K562 (cell line): ENCODE data around the gene EPM2A. TPM values are rescaled to one million over a fixed set of nuclear protein-coding genes. Genes with fewer than 3 reads are reported as not detected.

Experiments used
- ATAC-seq: fragments of 200-7000 bp; cut with Tn5 transposase; 3 replicates; pipeline ENCODE4 v1.9.1; 2020; ENCODE audit warnings: moderate library complexity
- BruUV-seq: library from RNA; stranded (reverse); fragments of 400-500 nt; replicated peaks from 2 replicates; lab custom pipeline; 2021; lab: Mats Ljungman, UMichigan
- CTCF ChIA-PET: fragments of 300-600 bp; formaldehyde crosslinking; extraction: SDS; loops from one replicate; lab custom pipeline; 2021; ENCODE audit warnings: low intra/inter-chr PET ratio; lab: Yijun Ruan, JAX
- POLR2A ChIA-PET: fragments of 300-600, 350-650 bp; sonication (Branson Sonifier 250); formaldehyde crosslinking; extraction: SDS; loops from one replicate; lab custom pipeline; 2021; ENCODE audit warnings: antibody characterized with exemption, inconsistent platforms; lab: Yijun Ruan, JAX
- DNase-seq, 4 experiments: peaks; one replicate each; pipeline versions ENCODE4 v3.0.0 to v3.0.0-alpha.2; 2011 to 2018; ENCODE audit warnings: low spot score in 3 of 4, mixed read lengths in 3 of 4; ENCODE audit errors: extremely low read depth in 1 of 4
- FAIRE-seq: peaks from 2 replicates; lab custom pipeline; 2011; peaks lifted over from hg19 to GRCh38; lab: Jason Lieb, UNC
- H2AFZ ChIP-seq: 2 replicates; pipeline ENCODE4 v1.6.0; 2011; ENCODE audit warnings: low read depth, low read length, control low read depth, inconsistent platforms
- H3K27ac ChIP-seq: fragments of 200-600 bp; 3 replicates; pipeline ENCODE4 v1.8.0; 2011; ENCODE audit warnings: low read depth, mild to moderate bottlenecking, control low read depth, inconsistent platforms, low read length, moderate library complexity, mixed read lengths; ENCODE audit errors: extremely low read depth
- H3K27me3 ChIP-seq, 2 experiments: fragments of 300-600 bp in 1 of 2; 2 replicates in 1 of 2; 3 replicates in 1 of 2; pipeline versions ENCODE4 v1.6.0 to v1.8.0; 2011; ENCODE audit warnings: inconsistent platforms in 2 of 2, low read length in 2 of 2, mild to moderate bottlenecking in 1 of 2, mixed read lengths in 1 of 2, moderate library complexity in 1 of 2; ENCODE audit not compliant: control insufficient read depth in 2 of 2, insufficient read depth in 2 of 2
- H3K36me3 ChIP-seq: fragments of 300-600 bp; 3 replicates; pipeline ENCODE4 v1.8.0; 2011; ENCODE audit warnings: mild to moderate bottlenecking, low read length, inconsistent platforms; ENCODE audit not compliant: control insufficient read depth, insufficient read depth
- H3K4me1 ChIP-seq, 2 experiments: fragments of 200-600 bp in 1 of 2; replicated peaks in 1 of 2; 2 replicates in 1 of 2; 3 replicates in 1 of 2; pipeline versions ENCODE4 v1.5.1 to v1.8.0; 2011; ENCODE audit warnings: inconsistent platforms in 2 of 2, low read length in 2 of 2, mild to moderate bottlenecking in 1 of 2, mixed read lengths in 1 of 2, moderate library complexity in 1 of 2; ENCODE audit not compliant: control insufficient read depth in 2 of 2, insufficient read depth in 2 of 2
- H3K4me2 ChIP-seq: 2 replicates; pipeline ENCODE4 v1.6.1; 2011; ENCODE audit warnings: low read length, control low read depth, inconsistent platforms, mixed read lengths; ENCODE audit not compliant: insufficient read depth
- H3K4me3 ChIP-seq: fragments of 200-600 bp; sonication (generic), shearing (Covaris generic); 2 replicates; pipeline ENCODE4 v1.5.1; 2016; ENCODE audit warnings: control low read depth, inconsistent platforms
- H3K79me2 ChIP-seq: fragments of 200-600 bp; 3 replicates; pipeline ENCODE4 v1.8.0; 2011; ENCODE audit warnings: low read length, inconsistent platforms; ENCODE audit not compliant: control insufficient read depth, insufficient read depth
- H3K9ac ChIP-seq, 2 experiments: 2 replicates each; pipeline versions ENCODE4 v1.6.0 to v1.6.1; 2011; ENCODE audit warnings: low read depth in 2 of 2, low read length in 2 of 2, control low read depth in 1 of 2, inconsistent platforms in 1 of 2, mild to moderate bottlenecking in 1 of 2, mixed read lengths in 1 of 2; ENCODE audit not compliant: insufficient read depth in 1 of 2
- H3K9me1 ChIP-seq: one replicate; pipeline ENCODE4 v1.6.0; 2011; ENCODE audit warnings: inconsistent platforms, mild to moderate bottlenecking, low read length, moderate library complexity; ENCODE audit not compliant: control insufficient read depth, insufficient read depth
- H3K9me3 ChIP-seq: replicated peaks from 2 replicates; pipeline ENCODE4 v1.5.1; 2011; ENCODE audit warnings: low read depth, low read length, inconsistent platforms; ENCODE audit not compliant: control insufficient read depth, insufficient read depth
- H4K20me1 ChIP-seq: replicated peaks from 2 replicates; pipeline ENCODE4 v1.6.1; 2011; ENCODE audit warnings: low read length, inconsistent platforms, mixed read lengths; ENCODE audit not compliant: control insufficient read depth, insufficient read depth
- E2F3 ChIP-seq: fragments of 250-450 bp; sonication (Bioruptor Pico); IDR thresholded peaks from 2 replicates; pipeline ENCODE4 v1.4.0; 2020; ENCODE audit warnings: mild to moderate bottlenecking
- FOXP1 ChIP-seq: sonication (generic); formaldehyde crosslinking; IDR thresholded peaks from 2 replicates; pipeline ENCODE4 v1.8.0; 2022; ENCODE audit warnings: mild to moderate bottlenecking, missing genetic modification reagents
- HDAC1 ChIP-seq, 2 experiments: fragments of 450-650 bp; IDR thresholded peaks; 2 replicates each; pipeline ENCODE4 v1.6.1; 2016 to 2017; ENCODE audit warnings: inconsistent platforms in 1 of 2, mild to moderate bottlenecking in 1 of 2, moderate library complexity in 1 of 2
- NR2C2 ChIP-seq, 2 experiments: fragments of 200-800 bp in 1 of 2; sonication (Bioruptor generic) in 1 of 2; sonication (generic) in 1 of 2; formaldehyde crosslinking in 1 of 2; IDR thresholded peaks; 2 replicates each; pipeline versions ENCODE4 v1.6.1 to v1.8.0; 2016 to 2022; ENCODE audit warnings: mild to moderate bottlenecking in 1 of 2, missing compliant biosample characterization in 1 of 2, missing genetic modification characterization in 1 of 2, missing genetic modification reagents in 1 of 2
- PURB ChIP-seq: sonication (generic); formaldehyde crosslinking; IDR thresholded peaks from 2 replicates; pipeline ENCODE4 v1.9.0; 2021; ENCODE audit warnings: low read depth, mild to moderate bottlenecking, missing genetic modification reagents
- RBM22 ChIP-seq: fragments of 200-400 bp; formaldehyde crosslinking; IDR thresholded peaks from 2 replicates; pipeline ENCODE4 v1.6.1; 2018; ENCODE audit warnings: low read length, low read depth; ENCODE audit not compliant: poor library complexity, severe bottlenecking
- SIN3A ChIP-seq, 2 experiments: fragments of 150-350 bp in 1 of 2; IDR thresholded peaks; 2 replicates each; pipeline ENCODE4 v1.6.1; 2011 to 2016; ENCODE audit warnings: borderline replicate concordance in 2 of 2, low read depth in 2 of 2, low read length in 2 of 2, mild to moderate bottlenecking in 2 of 2, moderate library complexity in 2 of 2; ENCODE audit not compliant: control insufficient read depth in 1 of 2
- TRIM25 ChIP-seq: fragments of 450-650 bp; IDR thresholded peaks from 2 replicates; pipeline ENCODE4 v1.7.0; 2016; ENCODE audit warnings: borderline replicate concordance
- ZFP30 ChIP-seq: fragments of 250-450 bp; sonication (Bioruptor Pico); IDR thresholded peaks from 2 replicates; pipeline ENCODE4 v1.8.0; 2022; ENCODE audit warnings: moderate library complexity, mild to moderate bottlenecking, inconsistent platforms, borderline replicate concordance
- ZNF507 ChIP-seq: conservative IDR thresholded peaks from 2 replicates; pipeline ENCODE4 v1.6.1; 2017; ENCODE audit warnings: missing genetic modification characterization, missing compliant biosample characterization
- ZNF766 ChIP-seq: fragments of 200-800 bp; sonication (Bioruptor generic); conservative IDR thresholded peaks from 2 replicates; pipeline ENCODE4 v1.6.1; 2016; ENCODE audit warnings: missing genetic modification characterization, missing compliant biosample characterization
- in situ Hi-C: fragments of 300-500 bp; cut with MboI; formaldehyde crosslinking; loops from 4 replicates; pipeline ENCODE4 v1.15.0; 2018; ENCODE audit warnings: inconsistent platforms, mixed read lengths
- intact Hi-C: fragments of 100-400 bp; cut with micrococcal nuclease; formaldehyde crosslinking; loops from 2 replicates; pipeline ENCODE4 v1.14.2; 2022
- polyA plus RNA-seq, 8 experiments: library from polyadenylated mRNA; depleted of rRNA in 4 of 8; stranded (reverse) in 5 of 8; unstranded in 3 of 8; fragments of >200 nt; fragmentation: Nextera tagmentation in 2 of 8; fragmentation: Illumina TruSeq in 1 of 8; extraction: Ambion mirVana in 2 of 8; extraction: Trizol in 1 of 8; gene quantifications; 2 replicates each; pipeline versions ENCODE4 v1.2.1 to v1.2.3, GENCODE V29; 2011 to 2014; ENCODE audit warnings: inconsistent platforms in 1 of 8, missing spikeins in 1 of 8
- total RNA-seq, 7 experiments: library from RNA; depleted of rRNA in 6 of 7; stranded (reverse); fragments of >200 nt in 6 of 7; fragmentation: Illumina TruSeq in 2 of 7; extraction: Trizol in 2 of 7; gene quantifications; 2 replicates each; pipeline versions ENCODE4 v1.2.1 to v1.2.3, GENCODE V29; 2011 to 2021; ENCODE audit warnings: low replicate concordance in 1 of 7
- TF ChIP-seq, protein P1 (sequence below): fragments of 250-450 bp; sonication (Bioruptor Pico); IDR thresholded peaks from 2 replicates; pipeline ENCODE4 v1.8.0; 2022; ENCODE audit warnings: inconsistent platforms

The EPM2A gene
- total and polyA plus RNA-seq, 9 of the 15 experiments (the other 6 are each of a cell fraction or from before 2014, with no cell fraction given), result 0.35 to 5.3 (median 2.5) TPM

GRCh38 chr6:145711372-145711771, 23.9 kb downstream of the EPM2A start:
- Histone ChIP-seq H3K9ac (no peak overlapping the region), H3K4me2 (no peak overlapping the region), H3K27me3 (no peaks in the 10 kb centered on the region), H3K27ac (no peak overlapping the region), H3K9me1 (no peaks in the 10 kb centered on the region), H2AFZ (no peak overlapping the region), H4K20me1 (no peaks in the 10 kb centered on the region), H3K9me3 (no peaks in the 10 kb centered on the region), H3K4me1 (no peaks in the 10 kb centered on the region), H3K36me3 (no peaks in the 10 kb centered on the region), H3K4me3 (no peak overlapping the region), H3K79me2 (no peaks in the 10 kb centered on the region)
- no TSS peak for BruUV-seq
- ChIA-PET POLR2A (no interaction called here), CTCF (interaction anchor here (0.5 kb wide), 1 partner anchor 176 kb away, joined by 4 read pairs; no protein-coding TSS in a partner anchor)
- no peak for DNase-seq
- no peak for ATAC-seq
- in situ Hi-C loops, result no loop called here
- FAIRE-seq, result no peak
- TF ChIP-seq ZNF507 (no peak), RBM22 (no peak), ZNF766 (no peak), NR2C2 (CRISPR knock-in tag; IDR thresholded peaks at IDR 0.05) (no peak), NR2C2 (tag; IDR thresholded peaks at IDR 0.05) (no peak), HDAC1 (IDR thresholded peaks at IDR 0.05) (no peak), SIN3A (IDR thresholded peaks at IDR 0.05; ENCODE audit: borderline replicate concordance in 2 of 2, control insufficient read depth in 1 of 2, low read depth in 2 of 2, low read length in 2 of 2) (no peak), PURB (CRISPR knock-in tag) (no peak), ZFP30 (no peak), FOXP1 (CRISPR knock-in tag) (no peak), E2F3 (CRISPR knock-in tag) (no peak), TRIM25 (no peak)
- TF ChIP-seq, protein P1, sequence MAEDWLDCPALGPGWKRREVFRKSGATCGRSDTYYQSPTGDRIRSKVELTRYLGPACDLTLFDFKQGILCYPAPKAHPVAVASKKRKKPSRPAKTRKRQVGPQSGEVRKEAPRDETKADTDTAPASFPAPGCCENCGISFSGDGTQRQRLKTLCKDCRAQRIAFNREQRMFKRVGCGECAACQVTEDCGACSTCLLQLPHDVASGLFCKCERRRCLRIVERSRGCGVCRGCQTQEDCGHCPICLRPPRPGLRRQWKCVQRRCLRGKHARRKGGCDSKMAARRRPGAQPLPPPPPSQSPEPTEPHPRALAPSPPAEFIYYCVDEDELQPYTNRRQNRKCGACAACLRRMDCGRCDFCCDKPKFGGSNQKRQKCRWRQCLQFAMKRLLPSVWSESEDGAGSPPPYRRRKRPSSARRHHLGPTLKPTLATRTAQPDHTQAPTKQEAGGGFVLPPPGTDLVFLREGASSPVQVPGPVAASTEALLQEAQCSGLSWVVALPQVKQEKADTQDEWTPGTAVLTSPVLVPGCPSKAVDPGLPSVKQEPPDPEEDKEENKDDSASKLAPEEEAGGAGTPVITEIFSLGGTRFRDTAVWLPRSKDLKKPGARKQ (CRISPR knock-in tag), result no peak
- intact Hi-C loops, result no loop called here
